NCI-H2196 treated with DMSO at 0.1 percent for 48 hours (cell line): ENCODE data around the gene CEACAM5.
"Not testable (repeated sequence)": the region's sequence is repeated elsewhere in the genome, so short reads cannot be mapped to it uniquely, and the experiment has no call there.

Experiments
- DNase-seq: peaks from one replicate; lab custom pipeline; 2025; ENCODE audit not compliant: unreplicated experiment; lab: John Stamatoyannopoulos, UW

Gene CEACAM5

GRCh38 chr19:41740415-41741243 is 32.2 kb downstream of the CEACAM5 start:
- DNase-seq = no peak

- no peak for DNase-seq
These were observed 32.8 kb downstream of the CEACAM5 start for GRCh38 chr19:41741244-41741554.

GRCh38 chr19:41744850-41745249 is 36.4 kb downstream of the CEACAM5 start:
- no peak for DNase-seq

- no peak for DNase-seq
These were observed 37.3 kb downstream of the CEACAM5 start for GRCh38 chr19:41745756-41746155.

- DNase-seq = peak; percentile 62
These were observed 38.3 kb downstream of the CEACAM5 start for GRCh38 chr19:41746593-41747227.

GRCh38 chr19:41748012-41748411 is 39.6 kb downstream of the CEACAM5 start:
- no peak for DNase-seq

GRCh38 chr19:41750248-41751134 is 42.1 kb downstream of the CEACAM5 start:
- peak; percentile 35 for DNase-seq

GRCh38 chr19:41753159-41753558 is 44.7 kb downstream of the CEACAM5 start:
- DNase-seq = no peak

GRCh38 chr19:41753936-41754529 is 45.6 kb downstream of the CEACAM5 start:
- no peak for DNase-seq

GRCh38 chr19:41755328-41755913 is 47.0 kb downstream of the CEACAM5 start, which contains the start of gene CEACAM6:
CEACAM6 (plus strand) TSS chr19:41755530; CDS start chr19:41755639, 109 bp downstream.
- DNase-seq = no peak

- DNase-seq = no peak
These were observed 50.4 kb downstream of the CEACAM5 start for GRCh38 chr19:41758846-41759245.

- no peak for DNase-seq
These were observed 58.7 kb downstream of the CEACAM5 start for GRCh38 chr19:41767115-41767514.

- DNase-seq = not testable (repeated sequence)
These were observed 59.7 kb downstream of the CEACAM5 start for GRCh38 chr19:41768105-41768504.

GRCh38 chr19:41769608-41770007 is 61.2 kb downstream of the CEACAM5 start:
- no peak for DNase-seq

- no peak for DNase-seq
These were observed 63.0 kb downstream of the CEACAM5 start for GRCh38 chr19:41771410-41771809.

- DNase-seq = peak; percentile 67
These were observed 66.1 kb downstream of the CEACAM5 start for GRCh38 chr19:41774515-41774980.

GRCh38 chr19:41776700-41777099 is 68.3 kb downstream of the CEACAM5 start:
- DNase-seq = no peak
